ENCODE results near the gene ACY1. TPM values are rescaled to one million over a fixed set of nuclear protein-coding genes. Genes with fewer than 3 reads are reported as not detected.

ACY1 gene
- total RNA-seq, 2 experiments from 2014 or later, result 3.3 to 4.0 TPM

DNA sequence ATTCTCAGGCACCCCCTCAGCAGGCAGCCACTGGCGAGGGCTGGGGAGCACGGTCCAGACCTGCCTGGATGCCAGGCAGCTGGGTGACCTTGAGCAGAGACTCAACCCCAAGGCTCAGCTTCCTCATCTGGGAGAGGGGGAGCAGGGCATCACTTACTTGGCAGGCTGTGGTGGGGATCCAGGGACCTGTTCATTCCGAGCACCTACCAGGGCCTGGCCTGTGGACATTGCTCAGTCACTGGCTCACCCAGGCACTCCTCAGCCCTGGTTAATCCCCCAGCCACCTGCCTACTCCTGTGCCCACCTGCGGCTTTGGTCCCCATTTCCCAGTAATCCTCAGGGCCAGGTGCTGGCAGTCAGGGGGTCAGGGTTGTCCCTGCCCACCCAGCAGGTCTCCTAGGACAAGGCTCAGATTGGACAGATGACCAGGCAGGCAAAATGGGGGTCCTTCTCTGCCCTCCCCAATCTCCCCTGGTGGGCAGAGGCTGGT, 21.6 kb downstream of the ACY1 start:
- H3K4me3 ChIP-seq (ENCODE audit: low read depth, low read length, poor library complexity, severe bottlenecking), result no peak overlapping the region
- H4K20me1 ChIP-seq (ENCODE audit: insufficient read depth, low read length), result no peaks in the 10 kb centered on the region
- H3K27ac ChIP-seq (ENCODE audit: low read depth, low read length, poor library complexity, severe bottlenecking), result no peak overlapping the region
- H3K4me1 ChIP-seq (ENCODE audit: insufficient read depth, low read length, poor library complexity, severe bottlenecking), result peaks cover 15% of the 10 kb centered on the region
- ChIA-PET POLR2A (interaction anchor here (1.3 kb wide), 1 partner anchor 48 kb away, joined by 3 read pairs; no protein-coding TSS in a partner anchor), CTCF (ENCODE audit: unreplicated experiment) (no interaction called here)
- H2AFZ ChIP-seq (ENCODE audit: low read length), result no peak overlapping the region
- TF ChIP-seq EZH2phosphoT487 (IDR thresholded peaks at IDR 0.05; ENCODE audit: borderline replicate concordance, low read depth, low read length), result no peak
- TF ChIP-seq, protein P1, sequence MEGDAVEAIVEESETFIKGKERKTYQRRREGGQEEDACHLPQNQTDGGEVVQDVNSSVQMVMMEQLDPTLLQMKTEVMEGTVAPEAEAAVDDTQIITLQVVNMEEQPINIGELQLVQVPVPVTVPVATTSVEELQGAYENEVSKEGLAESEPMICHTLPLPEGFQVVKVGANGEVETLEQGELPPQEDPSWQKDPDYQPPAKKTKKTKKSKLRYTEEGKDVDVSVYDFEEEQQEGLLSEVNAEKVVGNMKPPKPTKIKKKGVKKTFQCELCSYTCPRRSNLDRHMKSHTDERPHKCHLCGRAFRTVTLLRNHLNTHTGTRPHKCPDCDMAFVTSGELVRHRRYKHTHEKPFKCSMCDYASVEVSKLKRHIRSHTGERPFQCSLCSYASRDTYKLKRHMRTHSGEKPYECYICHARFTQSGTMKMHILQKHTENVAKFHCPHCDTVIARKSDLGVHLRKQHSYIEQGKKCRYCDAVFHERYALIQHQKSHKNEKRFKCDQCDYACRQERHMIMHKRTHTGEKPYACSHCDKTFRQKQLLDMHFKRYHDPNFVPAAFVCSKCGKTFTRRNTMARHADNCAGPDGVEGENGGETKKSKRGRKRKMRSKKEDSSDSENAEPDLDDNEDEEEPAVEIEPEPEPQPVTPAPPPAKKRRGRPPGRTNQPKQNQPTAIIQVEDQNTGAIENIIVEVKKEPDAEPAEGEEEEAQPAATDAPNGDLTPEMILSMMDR (conservative IDR thresholded peaks at IDR 0.05; ENCODE audit: low read length), result no peak
- intact Hi-C loops (cut with micrococcal nuclease; ENCODE audit: unreplicated experiment), result loop anchor here (5.0 kb wide), 1 partner anchor 442 kb away; the partner anchor contains the start of gene SEMA3G
- no peak overlapping the region for H3K4me2 ChIP-seq (ENCODE audit: low read length)
- no peaks in the 10 kb centered on the region for H3K79me2 ChIP-seq (ENCODE audit: insufficient read depth, low read depth, low read length)
- no peak for DNase-seq (ENCODE audit: low spot score)
- no TSS peak for BruUV-seq (replicated peaks)
- no peaks in the 10 kb centered on the region for H3K9me2 ChIP-seq (ENCODE audit: insufficient read depth, low read length)
- no peaks in the 10 kb centered on the region for H3K9me3 ChIP-seq (ENCODE audit: low read length)
- no peaks in the 10 kb centered on the region for H3K36me3 ChIP-seq (ENCODE audit: insufficient read depth, low read length)

- CTCF ChIA-PET (ENCODE audit: unreplicated experiment), result no interaction called here
- H4K20me1 ChIP-seq (ENCODE audit: insufficient read depth, low read length), result no peaks in the 10 kb centered on the region
- no peak overlapping the region for H3K4me2 ChIP-seq (ENCODE audit: low read length)
- TF ChIP-seq, protein P1 (conservative IDR thresholded peaks at IDR 0.05; ENCODE audit: low read length), result no peak
- no peak for TF ChIP-seq EZH2phosphoT487 (IDR thresholded peaks at IDR 0.05; ENCODE audit: borderline replicate concordance, low read depth, low read length)
- no peak overlapping the region for H3K27ac ChIP-seq (ENCODE audit: low read depth, low read length, poor library complexity, severe bottlenecking)
- H2AFZ ChIP-seq (ENCODE audit: low read length), result no peak overlapping the region; the same call in 1 of the 2 replicates
- H3K79me2 ChIP-seq (ENCODE audit: insufficient read depth, low read depth, low read length), result no peaks in the 10 kb centered on the region
- BruUV-seq (replicated peaks), result no TSS peak
- intact Hi-C loops (cut with micrococcal nuclease; ENCODE audit: unreplicated experiment), result no loop called here
- no peaks in the 10 kb centered on the region for H3K9me2 ChIP-seq (ENCODE audit: insufficient read depth, low read length)
- no peaks in the 10 kb centered on the region for H3K36me3 ChIP-seq (ENCODE audit: insufficient read depth, low read length)
- DNase-seq (ENCODE audit: low spot score), result no peak
- peaks cover 15% of the 10 kb centered on the region for H3K4me1 ChIP-seq (ENCODE audit: insufficient read depth, low read length, poor library complexity, severe bottlenecking)
- H3K4me3 ChIP-seq (ENCODE audit: low read depth, low read length, poor library complexity, severe bottlenecking), result no peak overlapping the region
- POLR2A ChIA-PET, result no interaction called here
- H3K9me3 ChIP-seq (ENCODE audit: low read length), result no peaks in the 10 kb centered on the region
Measured at GRCh38 chr3:52005571-52005986, 22.2 kb downstream of the ACY1 start.

GRCh38 chr3:52006017-52006819, 22.9 kb downstream of the ACY1 start:
- no peaks in the 10 kb centered on the region for H3K9me2 ChIP-seq (ENCODE audit: insufficient read depth, low read length)
- H3K9me3 ChIP-seq (ENCODE audit: low read length), result no peaks in the 10 kb centered on the region
- H3K4me1 ChIP-seq (ENCODE audit: insufficient read depth, low read length, poor library complexity, severe bottlenecking), result peaks cover 15% of the 10 kb centered on the region
- no peak overlapping the region for H3K4me3 ChIP-seq (ENCODE audit: low read depth, low read length, poor library complexity, severe bottlenecking)
- POLR2A ChIA-PET, result no interaction called here
- BruUV-seq (replicated peaks), result no TSS peak
- DNase-seq (ENCODE audit: low spot score), result no peak
- H2AFZ ChIP-seq (ENCODE audit: low read length), result no peak overlapping the region; the same call in 1 of the 2 replicates
- CTCF ChIA-PET (ENCODE audit: unreplicated experiment), result interaction anchor here (0.6 kb wide), 1 partner anchor 177 kb away, joined by 3 read pairs; no protein-coding TSS in a partner anchor
- intact Hi-C loops (cut with micrococcal nuclease; ENCODE audit: unreplicated experiment), result no loop called here
- TF ChIP-seq, protein P1 (conservative IDR thresholded peaks at IDR 0.05; ENCODE audit: low read length), result no peak
- no peak for TF ChIP-seq EZH2phosphoT487 (IDR thresholded peaks at IDR 0.05; ENCODE audit: borderline replicate concordance, low read depth, low read length)
- no peak overlapping the region for H3K27ac ChIP-seq (ENCODE audit: low read depth, low read length, poor library complexity, severe bottlenecking)
- H4K20me1 ChIP-seq (ENCODE audit: insufficient read depth, low read length), result no peaks in the 10 kb centered on the region
- H3K79me2 ChIP-seq (ENCODE audit: insufficient read depth, low read depth, low read length), result no peaks in the 10 kb centered on the region
- H3K4me2 ChIP-seq (ENCODE audit: low read length), result no peak overlapping the region
- H3K36me3 ChIP-seq (ENCODE audit: insufficient read depth, low read length), result no peaks in the 10 kb centered on the region

Measured in OCI-LY7 (cell line).